Astrocyte of the spinal cord (primary cell): Measurements from ENCODE around the gene OSBPL3.
"Not testable (repeated sequence)": the region's sequence is repeated elsewhere in the genome, so short reads cannot be mapped to it uniquely, and the experiment has no call there.

Experiments used
- DNase-seq: peaks from one replicate; pipeline ENCODE4 v3.0.0; 2011; ENCODE audit warnings: low read depth, low spot score
- H3K4me3 ChIP-seq: 2 replicates; pipeline ENCODE4 v1.5.1; 2011; ENCODE audit warnings: low read depth, mild to moderate bottlenecking, low read length, moderate library complexity
- in situ Hi-C: cut with HindIII; loops from 2 replicates; pipeline ENCODE4 v1.10.0; 2017; ENCODE audit warnings: low sequenced_read_pairs
- TF ChIP-seq, protein P1 (sequence below): IDR thresholded peaks from 2 replicates; pipeline ENCODE4 v1.5.1; 2012; ENCODE audit warnings: low read depth, mild to moderate bottlenecking, low read length, inconsistent platforms

Gene OSBPL3

DNA sequence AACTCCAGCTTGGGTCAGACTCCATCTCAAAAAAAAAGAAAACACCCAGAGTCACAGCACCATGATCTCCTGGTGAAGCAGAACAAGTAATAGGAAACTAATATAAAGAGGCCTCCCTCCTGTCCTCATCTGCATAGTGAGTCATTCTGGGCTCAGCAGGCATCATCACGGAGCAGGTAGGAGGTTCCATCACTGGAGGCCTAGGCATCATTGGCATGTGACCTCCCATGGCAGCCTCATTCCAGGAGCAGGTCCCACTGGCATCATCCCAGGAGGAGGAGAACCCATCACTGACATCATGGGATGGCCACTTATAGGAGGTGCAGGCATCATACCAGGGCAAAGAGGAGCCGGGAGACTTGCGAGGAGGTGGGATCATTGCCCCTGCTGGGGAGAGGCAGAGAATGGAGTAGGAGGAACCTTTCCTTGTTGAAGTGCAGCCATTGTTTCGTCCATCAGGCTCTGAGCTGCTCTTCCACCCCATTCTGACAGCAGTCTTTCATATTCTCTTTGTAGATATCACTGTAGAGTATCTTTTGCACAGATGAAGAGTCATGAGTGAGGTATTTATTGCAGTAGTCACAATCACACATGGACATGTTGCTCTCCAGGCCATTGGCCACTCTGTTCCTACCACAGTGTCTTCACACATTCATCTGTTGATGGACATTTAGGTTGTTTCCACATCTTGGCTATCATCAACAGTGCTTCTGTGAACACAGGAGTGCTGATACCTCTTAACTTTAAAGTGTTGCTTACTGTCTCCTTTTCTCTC lies 73.8 kb downstream of the OSBPL3 start:
- TF ChIP-seq, protein P1, sequence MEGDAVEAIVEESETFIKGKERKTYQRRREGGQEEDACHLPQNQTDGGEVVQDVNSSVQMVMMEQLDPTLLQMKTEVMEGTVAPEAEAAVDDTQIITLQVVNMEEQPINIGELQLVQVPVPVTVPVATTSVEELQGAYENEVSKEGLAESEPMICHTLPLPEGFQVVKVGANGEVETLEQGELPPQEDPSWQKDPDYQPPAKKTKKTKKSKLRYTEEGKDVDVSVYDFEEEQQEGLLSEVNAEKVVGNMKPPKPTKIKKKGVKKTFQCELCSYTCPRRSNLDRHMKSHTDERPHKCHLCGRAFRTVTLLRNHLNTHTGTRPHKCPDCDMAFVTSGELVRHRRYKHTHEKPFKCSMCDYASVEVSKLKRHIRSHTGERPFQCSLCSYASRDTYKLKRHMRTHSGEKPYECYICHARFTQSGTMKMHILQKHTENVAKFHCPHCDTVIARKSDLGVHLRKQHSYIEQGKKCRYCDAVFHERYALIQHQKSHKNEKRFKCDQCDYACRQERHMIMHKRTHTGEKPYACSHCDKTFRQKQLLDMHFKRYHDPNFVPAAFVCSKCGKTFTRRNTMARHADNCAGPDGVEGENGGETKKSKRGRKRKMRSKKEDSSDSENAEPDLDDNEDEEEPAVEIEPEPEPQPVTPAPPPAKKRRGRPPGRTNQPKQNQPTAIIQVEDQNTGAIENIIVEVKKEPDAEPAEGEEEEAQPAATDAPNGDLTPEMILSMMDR, result no peak
- no peak for DNase-seq
- in situ Hi-C loops, result no loop called here

DNA sequence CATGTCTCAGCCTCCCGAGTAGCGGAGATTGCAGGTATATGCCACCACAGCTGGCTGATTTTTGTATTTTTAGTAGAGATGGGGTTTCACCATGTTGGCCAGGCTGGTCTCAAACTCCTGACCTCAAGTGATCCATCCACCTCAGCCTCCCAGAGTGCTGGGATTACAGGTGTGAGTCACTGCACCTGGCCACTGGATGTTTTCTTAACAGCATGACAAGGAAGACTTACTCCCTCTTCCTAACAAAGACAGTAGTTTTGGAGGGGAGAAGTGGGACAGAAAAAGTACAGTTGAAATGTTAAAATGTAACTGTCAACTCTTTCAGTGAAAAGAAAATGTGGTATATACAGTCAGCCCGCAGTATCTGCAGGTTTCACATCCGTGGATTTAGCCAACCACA lies 76.0 kb downstream of the OSBPL3 start:
- H3K4me3 ChIP-seq, DNase-seq, in situ Hi-C loops: not testable (repeated sequence)

More for the DNA sequence above, 73.8 kb downstream of the OSBPL3 start:
- no peak overlapping the region for H3K4me3 ChIP-seq

DNA sequence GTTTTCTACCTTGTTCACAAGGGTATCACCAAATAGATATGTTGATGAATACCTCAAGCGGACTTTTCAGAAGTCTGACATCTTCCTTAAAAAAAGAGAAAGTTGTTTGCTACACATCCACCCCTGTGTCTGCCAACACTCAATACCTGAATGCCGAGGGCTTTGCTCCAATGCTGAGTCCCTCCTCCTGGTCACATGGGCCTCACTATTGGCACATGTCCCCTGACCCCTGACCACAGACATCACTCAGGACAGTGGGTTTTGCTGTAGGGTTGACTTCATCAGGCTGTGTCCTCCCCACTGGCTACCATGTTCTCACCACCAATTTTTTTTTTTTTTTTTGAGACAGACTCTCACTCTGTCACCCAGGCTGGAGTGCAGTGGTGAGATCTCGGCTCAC lies 76.4 kb downstream of the OSBPL3 start:
- in situ Hi-C loops, result no loop called here
- DNase-seq, result no peak

DNA sequence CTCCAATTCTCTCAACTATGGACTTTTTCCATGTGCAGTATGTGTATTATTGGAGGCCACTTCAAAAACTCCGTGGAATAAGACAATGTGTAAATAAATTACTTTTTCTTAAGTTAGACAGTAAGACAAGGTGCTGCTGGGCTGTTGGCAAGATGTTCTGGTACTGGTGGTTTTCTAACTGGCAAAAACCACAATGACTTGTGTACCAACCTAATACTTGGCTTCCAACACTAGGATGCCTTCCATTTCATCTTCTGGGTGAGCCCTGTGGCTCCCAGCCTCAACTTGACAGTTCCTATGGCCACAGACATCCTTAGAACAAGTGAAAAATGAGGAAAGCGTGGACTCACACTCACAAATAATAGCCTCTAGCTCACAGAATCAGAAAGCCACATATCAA lies 77.0 kb downstream of the OSBPL3 start:
- TF ChIP-seq, protein P1, result no peak

More for the DNA sequence above, 76.4 kb downstream of the OSBPL3 start:
- H3K4me3 ChIP-seq, result no peak overlapping the region
- TF ChIP-seq, protein P1, result no peak

DNA sequence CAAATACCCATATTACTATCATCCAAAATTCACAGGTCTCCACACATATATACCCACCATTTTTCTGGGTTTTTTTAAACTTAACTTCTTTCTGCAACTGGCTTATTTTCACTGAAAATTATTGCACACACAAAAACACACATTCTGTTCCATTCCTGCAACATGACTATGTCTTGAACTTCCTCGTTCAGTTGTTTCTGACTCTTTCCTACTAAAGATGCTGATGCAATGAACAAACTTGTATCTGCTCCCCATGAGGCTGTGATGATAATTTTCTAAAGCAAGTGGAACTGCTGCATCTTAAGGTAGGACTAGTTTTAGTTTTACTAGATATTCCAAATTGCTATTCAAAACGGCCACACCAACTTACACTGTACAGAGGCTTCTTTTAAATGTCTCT lies 77.7 kb downstream of the OSBPL3 start:
- in situ Hi-C loops, result no loop called here
- no peak for DNase-seq
- TF ChIP-seq, protein P1, result no peak
- H3K4me3 ChIP-seq, result no peak overlapping the region

More for the DNA sequence above, 77.0 kb downstream of the OSBPL3 start:
- in situ Hi-C loops, result no loop called here
- no peak for DNase-seq
- H3K4me3 ChIP-seq, result no peak overlapping the region

DNA sequence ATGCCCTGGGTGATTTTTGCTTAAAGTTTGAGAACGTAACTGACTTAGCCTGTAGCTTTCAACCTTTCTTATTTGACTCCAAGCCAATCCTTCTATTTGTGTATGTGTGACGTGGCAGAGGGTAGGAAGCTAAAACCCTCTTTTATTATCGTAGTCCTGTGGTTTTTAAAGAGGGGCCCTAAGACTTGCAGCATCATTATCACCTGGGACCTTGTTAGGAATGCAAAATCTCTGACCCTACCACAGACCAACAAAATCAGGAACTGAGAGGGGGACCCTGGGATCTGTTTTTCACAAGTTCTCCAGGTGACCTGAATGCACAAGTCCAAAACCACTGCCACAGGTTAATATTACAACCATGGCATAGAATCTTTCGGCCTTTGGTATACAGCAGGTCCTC lies 80.1 kb downstream of the OSBPL3 start:
- TF ChIP-seq, protein P1, result no peak
- DNase-seq, result no peak
- in situ Hi-C loops, result no loop called here
- no peak overlapping the region for H3K4me3 ChIP-seq

DNA sequence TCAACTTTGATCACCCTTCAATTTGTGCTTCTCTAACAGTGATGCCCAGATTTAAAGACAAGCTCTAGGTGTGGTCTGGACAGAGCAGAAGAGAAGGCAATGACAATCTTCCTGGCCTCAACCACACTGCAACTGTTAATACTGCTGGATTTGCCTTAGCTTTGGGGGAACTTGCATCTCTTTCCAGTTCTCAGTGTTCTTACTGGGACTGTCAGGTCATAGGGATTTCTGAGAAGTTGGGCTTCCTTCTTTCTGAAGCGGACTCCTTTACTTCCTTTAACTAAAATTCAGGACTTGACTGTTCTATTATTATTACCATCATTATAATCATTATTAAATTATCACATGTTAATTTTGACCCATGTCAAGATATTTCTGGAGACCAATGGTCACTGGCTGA lies 80.8 kb downstream of the OSBPL3 start:
- TF ChIP-seq, protein P1, result no peak
- in situ Hi-C loops, result no loop called here
- no peak overlapping the region for H3K4me3 ChIP-seq
- no peak for DNase-seq
